ENCODE measurements around the gene MYMK. TPM values are rescaled to one million over a fixed set of nuclear protein-coding genes. Genes with fewer than 3 reads are reported as not detected.
A peak's percentile ranks its signal among the peaks of the same experiment; 100 is the strongest.

The MYMK gene
- total RNA-seq, 4 donors from 2014 or later, result not detected

GRCh38 chr9:133483611-133484010 lies 41.1 kb downstream of the MYMK start:
- peaks cover 0 to 23% (median 7%) of the 10 kb centered on the region in 3 donors for H3K4me1 ChIP-seq
- no peaks in the 10 kb centered on the region for H3K9me3 ChIP-seq
- 80% methylated on average over 8 of the region's 9 CpGs; no CpG with 5 or more reads in 1 of the 2 donors for WGBS, 2 donors (ENCODE audit: low coverage in 1 of 2)
- ATAC-seq, result no peak
- no peak overlapping the region for H3K27ac ChIP-seq
- no peak overlapping the region for H3K4me3 ChIP-seq
- no peaks in the 10 kb centered on the region for H3K36me3 ChIP-seq
- TF ChIP-seq, protein P1, sequence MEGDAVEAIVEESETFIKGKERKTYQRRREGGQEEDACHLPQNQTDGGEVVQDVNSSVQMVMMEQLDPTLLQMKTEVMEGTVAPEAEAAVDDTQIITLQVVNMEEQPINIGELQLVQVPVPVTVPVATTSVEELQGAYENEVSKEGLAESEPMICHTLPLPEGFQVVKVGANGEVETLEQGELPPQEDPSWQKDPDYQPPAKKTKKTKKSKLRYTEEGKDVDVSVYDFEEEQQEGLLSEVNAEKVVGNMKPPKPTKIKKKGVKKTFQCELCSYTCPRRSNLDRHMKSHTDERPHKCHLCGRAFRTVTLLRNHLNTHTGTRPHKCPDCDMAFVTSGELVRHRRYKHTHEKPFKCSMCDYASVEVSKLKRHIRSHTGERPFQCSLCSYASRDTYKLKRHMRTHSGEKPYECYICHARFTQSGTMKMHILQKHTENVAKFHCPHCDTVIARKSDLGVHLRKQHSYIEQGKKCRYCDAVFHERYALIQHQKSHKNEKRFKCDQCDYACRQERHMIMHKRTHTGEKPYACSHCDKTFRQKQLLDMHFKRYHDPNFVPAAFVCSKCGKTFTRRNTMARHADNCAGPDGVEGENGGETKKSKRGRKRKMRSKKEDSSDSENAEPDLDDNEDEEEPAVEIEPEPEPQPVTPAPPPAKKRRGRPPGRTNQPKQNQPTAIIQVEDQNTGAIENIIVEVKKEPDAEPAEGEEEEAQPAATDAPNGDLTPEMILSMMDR (IDR thresholded peaks at IDR 0.05), result no peak
- no peak for TF ChIP-seq EP300 (IDR thresholded peaks at IDR 0.05)
- TF ChIP-seq POLR2A (IDR thresholded peaks at IDR 0.05), result no peak
- TF ChIP-seq POLR2AphosphoS5 (IDR thresholded peaks at IDR 0.05), result no peak
- H3K27me3 ChIP-seq, result peaks cover 33% of the 10 kb centered on the region

DNA sequence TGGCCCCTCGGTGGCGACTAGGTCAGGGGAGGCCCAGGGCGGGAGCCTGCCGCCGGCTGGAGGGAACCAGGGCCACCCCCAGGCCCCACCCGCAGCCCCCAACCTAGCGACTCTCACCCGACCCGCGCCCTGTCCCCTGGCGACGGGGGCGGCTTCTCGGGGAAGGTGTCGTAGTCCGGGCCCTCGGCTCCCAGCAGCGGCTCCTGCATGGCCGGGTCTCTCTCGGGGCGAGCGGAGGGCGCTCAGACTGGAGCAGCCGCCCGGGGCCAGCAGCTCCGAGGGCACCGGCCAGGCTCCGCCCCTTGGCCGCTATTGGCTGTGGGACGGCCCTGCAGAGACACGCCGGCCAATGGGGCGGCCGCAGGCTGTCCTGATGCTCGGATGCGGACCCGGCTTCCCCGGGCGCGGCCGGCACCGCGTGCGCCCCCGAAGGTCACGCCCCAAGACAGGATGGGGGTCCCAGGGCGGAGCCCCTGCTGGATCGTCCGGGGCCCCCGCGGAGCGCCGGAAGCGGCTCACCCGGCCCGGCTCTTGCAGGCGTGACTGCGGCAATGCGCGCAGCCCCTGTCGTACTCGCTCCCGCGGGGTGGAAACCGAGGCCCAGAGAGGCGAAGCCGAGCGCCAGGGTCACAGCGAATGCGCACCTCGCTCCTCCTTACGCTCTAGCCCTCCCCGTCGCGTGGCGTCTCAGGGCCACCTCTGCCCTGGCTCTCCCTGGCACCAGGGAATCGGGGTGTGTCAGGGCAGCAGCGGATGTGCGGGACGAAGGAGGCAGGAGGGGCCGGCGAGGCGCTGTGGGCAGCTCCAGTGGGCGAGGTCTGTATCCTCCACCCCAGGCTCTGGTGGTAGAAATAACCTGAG lies 45.7 kb downstream of the MYMK start, which contains the start of gene SLC2A6:
Gene SLC2A6, minus strand, starts transcription at position 249 of the 861 bp plus-strand sequence. Its CDS starts 40 bp downstream, at position 209.
- WGBS, 2 donors (ENCODE audit: low coverage in 1 of 2), result 5% methylated on average over 3 of the region's 84 CpGs; no CpG with 5 or more reads in 1 of the 2 donors
- Histone ChIP-seq H3K27me3 (no peaks in the 10 kb centered on the region), H3K27ac (peak within 1 kb of the TSS in 3 of 4 donors; percentile 66 to 74 (median 68)), H3K9me3 (no peaks in the 10 kb centered on the region), H3K36me3 (peaks cover 0 to 15% of the 10 kb centered on the region in 2 donors), H3K4me3 (peak within 1 kb of the TSS; percentile 32 to 62), H3K4me1 (peaks cover 0 to 23% (median 11%) of the 10 kb centered on the region in 3 donors)
- no peak for TF ChIP-seq EP300 (IDR thresholded peaks at IDR 0.05)
- TF ChIP-seq POLR2AphosphoS5 (IDR thresholded peaks at IDR 0.05), result no peak
- TF ChIP-seq, protein P1 (IDR thresholded peaks at IDR 0.05), result no peak
- TF ChIP-seq POLR2A (IDR thresholded peaks at IDR 0.05), result peak in 1 of 2 donors; percentile 21
- ATAC-seq, result peak; percentile 97

GRCh38 chr9:133477992-133478850 lies 46.5 kb downstream of the MYMK start:
- Histone ChIP-seq H3K4me1 (peaks cover 0 to 23% (median 11%) of the 10 kb centered on the region in 3 donors), H3K4me3 (peak overlapping the region; percentile 32 to 62), H3K9me3 (no peaks in the 10 kb centered on the region), H3K27ac (peak overlapping the region in 3 of 4 donors; percentile 66 to 74 (median 68)), H3K27me3 (no peaks in the 10 kb centered on the region), H3K36me3 (peaks cover 0 to 21% of the 10 kb centered on the region in 2 donors)
- ATAC-seq, result peak; percentile 13
- no CpG with 5 or more reads among the region's 17 CpGs for WGBS, 2 donors (ENCODE audit: low coverage in 1 of 2)
- TF ChIP-seq POLR2AphosphoS5 (IDR thresholded peaks at IDR 0.05) (no peak), EP300 (IDR thresholded peaks at IDR 0.05) (no peak), POLR2A (IDR thresholded peaks at IDR 0.05) (no peak)
- TF ChIP-seq, protein P1 (IDR thresholded peaks at IDR 0.05), result no peak

DNA sequence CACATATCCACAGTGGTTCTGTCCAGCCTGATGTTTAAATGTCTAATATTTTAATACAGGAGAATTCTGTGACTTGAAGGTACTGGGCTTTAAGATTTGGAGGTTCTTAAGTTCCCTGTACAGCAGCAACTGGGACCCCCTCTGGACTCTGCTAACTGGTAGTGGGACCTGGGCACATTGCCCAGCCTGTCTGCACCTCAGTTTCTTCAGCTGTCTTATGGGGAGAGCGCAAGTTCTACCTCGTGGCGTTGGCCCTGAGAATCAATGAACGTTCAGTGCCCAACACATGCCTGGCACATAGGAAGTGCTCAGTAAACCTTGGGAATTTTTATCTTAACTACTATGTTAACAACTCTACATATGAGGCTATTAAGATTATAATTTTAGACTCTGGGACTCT lies 47.3 kb downstream of the MYMK start:
- no peak for ATAC-seq
- TF ChIP-seq EP300 (IDR thresholded peaks at IDR 0.05) (no peak), POLR2A (IDR thresholded peaks at IDR 0.05) (no peak), POLR2AphosphoS5 (IDR thresholded peaks at IDR 0.05) (no peak)
- TF ChIP-seq, protein P1 (IDR thresholded peaks at IDR 0.05), result no peak

More for the DNA sequence above, 47.3 kb downstream of the MYMK start:
- Histone ChIP-seq H3K9me3 (no peaks in the 10 kb centered on the region), H3K4me3 (no peak overlapping the region), H3K27ac (no peak overlapping the region), H3K4me1 (peaks cover 0 to 23% (median 11%) of the 10 kb centered on the region in 3 donors), H3K36me3 (peaks cover 0 to 21% of the 10 kb centered on the region in 2 donors), H3K27me3 (no peaks in the 10 kb centered on the region)
- 95 to 100% methylated on average over 4 of the region's 4 CpGs for WGBS, 2 donors (ENCODE audit: low coverage in 1 of 2)
